NCI-H345 treated with DMSO at 0.1 percent for 48 hours (cell line): ENCODE results near the gene DROSHA.

Experiments used
- DNase-seq: peaks from one replicate; lab custom pipeline; 2025; ENCODE audit not compliant: unreplicated experiment; lab: John Stamatoyannopoulos, UW

Gene DROSHA

DNA sequence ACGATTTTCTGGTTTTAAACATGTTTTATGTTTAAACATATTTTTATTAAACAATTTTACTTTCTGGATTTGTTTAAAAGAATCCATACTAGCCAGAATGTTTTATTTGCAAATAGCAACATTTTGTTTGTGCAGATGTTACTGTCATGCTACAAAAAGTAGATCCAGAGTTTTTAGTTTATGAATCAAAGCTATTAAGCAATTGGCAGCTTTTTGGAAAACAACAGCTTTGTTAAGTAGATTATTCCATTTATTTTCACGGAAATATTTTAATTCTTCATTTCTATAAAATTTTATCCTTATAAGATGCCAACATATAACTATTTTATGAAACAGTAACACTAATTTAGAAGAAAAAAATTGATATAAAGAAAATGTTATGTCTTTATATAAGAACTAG lies 60.9 kb downstream of the DROSHA start:
- DNase-seq = no peak

DNA sequence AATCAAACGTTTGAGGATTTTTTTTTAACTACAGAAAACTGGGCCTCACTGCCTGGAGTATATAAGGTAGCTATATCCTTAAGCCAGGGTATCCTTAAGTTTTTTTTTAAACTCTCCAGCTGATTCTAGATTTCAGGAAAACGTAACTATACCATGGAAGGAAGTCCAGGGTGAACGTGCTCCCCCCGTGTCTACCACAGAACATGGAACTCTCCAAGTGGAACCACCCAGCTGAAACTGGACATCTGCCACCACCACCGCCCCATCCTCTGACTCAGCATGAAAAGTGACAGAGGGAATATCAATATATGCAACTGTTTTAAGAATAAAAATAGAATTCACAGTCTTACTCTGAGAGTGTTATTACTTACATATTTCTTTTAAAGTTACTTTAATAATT lies 61.3 kb downstream of the DROSHA start:
- DNase-seq = no peak

DNA sequence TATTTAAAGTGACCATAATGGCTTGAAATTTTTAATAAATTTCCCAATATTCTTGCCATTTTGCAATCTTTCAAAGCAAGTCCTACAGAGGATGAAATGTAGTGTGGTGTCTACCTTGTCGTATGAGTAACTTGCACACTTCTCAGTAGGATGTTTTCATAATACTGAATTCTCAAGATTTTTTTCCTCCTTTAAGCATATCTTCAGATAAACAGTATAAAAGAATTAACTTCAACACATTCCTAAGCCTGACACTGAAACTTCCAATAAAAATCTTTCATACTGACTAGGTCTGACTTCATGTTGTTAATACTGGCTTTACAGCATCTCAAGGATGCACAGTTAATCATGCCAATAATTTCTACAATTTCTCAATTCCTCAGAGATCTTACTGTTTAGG lies 62.0 kb downstream of the DROSHA start:
- no peak for DNase-seq

DNA sequence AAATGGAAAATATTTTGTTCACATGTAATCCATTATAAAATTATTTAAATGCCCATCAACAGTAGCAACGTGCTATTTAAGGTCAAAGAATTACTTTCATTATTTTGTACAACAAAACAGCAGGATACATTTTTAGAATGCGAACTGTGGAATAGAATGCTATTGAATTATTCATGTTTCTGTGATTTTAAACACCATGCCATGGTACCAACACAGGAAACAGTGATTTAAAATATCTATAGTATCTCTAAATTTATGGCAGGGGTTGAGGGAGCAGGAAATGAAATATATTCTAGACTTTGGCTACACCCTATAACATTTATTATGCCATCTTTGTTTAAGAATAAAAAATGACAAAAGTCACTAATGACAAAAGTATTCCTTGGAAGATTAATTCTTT lies 62.4 kb downstream of the DROSHA start:
- DNase-seq = no peak

DNA sequence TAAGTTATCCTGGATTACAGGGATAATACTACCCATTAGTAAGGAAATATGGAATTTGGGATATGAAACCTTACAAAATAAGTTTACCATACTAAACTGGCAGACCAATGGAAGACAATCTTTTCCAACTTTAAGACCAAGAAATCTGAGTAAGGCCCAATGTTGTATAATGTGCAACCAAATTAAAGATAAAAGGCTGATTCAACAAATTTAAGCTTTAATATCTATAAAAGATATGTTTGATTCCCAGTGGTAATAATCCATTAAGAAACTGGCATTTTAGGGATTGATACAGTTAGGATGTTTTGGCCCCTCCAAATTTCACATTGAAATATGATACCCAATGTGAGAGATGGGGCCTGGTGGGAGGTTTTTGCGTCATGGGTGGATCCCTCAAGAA lies 66.6 kb downstream of the DROSHA start:
- DNase-seq = no peak

DNA sequence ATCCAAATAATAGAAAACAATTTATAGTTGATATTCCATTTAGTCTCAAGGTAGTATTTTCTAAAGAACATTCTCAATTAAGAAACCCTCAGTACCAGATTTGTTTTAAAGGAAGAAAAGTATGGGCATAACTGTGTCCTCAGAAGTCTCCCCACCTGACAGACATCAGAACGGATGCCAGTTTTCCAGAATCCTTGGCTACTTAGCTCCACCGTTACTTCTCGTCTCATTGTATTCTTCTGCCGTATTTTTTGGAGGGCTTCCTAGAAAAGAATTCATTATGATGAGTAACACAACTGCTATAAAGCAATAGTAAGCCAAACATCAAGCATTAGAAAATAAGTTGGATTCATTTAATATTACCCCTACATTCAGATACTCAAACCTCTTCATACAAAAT lies 67.8 kb downstream of the DROSHA start:
- no peak for DNase-seq

DNA sequence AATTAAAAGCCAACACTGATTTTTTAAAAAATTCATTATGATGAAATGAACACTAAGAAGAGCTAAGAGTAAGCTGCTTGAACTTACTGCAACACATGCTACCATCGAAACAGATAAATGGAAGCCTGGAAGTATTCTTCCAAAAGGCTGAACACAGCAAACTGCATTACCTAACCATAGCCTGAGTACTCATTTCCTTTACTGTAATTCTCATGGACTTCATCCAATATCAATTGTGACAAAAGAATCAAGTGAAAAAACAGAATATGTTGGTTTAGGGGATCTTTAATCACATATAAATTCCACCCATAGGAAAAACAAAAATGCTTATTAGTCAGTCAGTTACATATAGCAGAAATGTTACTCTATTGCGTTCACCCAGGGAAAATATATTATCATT lies 68.5 kb downstream of the DROSHA start:
- no peak for DNase-seq

DNA sequence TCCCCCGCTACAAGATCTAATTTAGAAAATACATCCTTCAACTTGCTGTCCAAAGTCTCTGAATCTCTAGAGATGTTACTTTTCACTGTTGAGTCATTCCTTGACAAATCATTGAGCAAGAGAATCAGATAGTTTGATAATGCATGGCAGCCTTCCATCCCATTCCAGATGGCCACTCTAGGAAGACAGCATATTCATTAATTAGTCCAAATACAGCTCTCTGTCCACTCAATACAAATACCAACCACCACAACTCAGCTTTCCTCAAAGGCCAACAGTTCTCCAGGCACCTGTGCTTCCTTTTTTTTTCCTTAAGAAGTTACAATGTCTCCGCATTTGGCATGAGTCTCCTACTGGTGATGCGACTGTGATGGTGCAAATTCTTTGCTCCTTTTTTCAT lies 72.3 kb downstream of the DROSHA start:
- no peak for DNase-seq

DNA sequence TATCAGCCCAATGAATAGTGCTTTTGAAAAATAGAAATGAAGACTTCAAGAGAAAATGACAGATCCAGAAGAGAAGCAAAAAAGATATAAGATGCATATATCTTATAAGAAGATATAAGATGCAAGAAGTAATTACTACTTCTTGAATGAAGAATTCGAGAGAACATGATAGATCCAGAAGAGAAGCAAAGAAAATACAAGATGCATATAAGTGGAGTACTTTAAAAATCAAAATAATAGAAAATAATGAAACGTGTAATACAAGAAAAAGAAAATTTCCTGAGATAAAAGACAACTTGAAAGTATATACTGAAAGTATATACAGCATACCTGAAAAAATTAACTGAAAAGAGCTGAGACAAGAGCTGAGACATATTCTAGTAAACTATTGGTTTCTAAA lies 76.7 kb downstream of the DROSHA start:
- DNase-seq = no peak

DNA sequence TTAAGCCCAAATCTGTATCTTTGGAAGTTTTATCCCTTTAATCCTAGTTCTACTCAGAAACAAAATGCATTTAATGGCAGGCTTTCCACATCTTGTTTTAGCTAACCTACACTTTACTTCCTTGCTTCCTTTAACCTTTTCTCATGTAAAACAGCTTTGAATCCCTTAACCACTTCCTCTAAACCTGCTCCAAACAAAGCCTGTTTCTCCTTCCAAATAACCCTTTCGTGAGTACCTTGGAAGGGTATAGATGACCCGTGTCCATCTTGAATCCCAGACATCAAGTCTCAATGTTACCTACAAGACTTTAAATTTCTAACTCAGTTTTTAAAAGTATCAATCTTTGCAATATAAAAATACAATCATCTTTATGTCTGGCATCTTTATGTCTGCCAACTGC lies 78.4 kb downstream of the DROSHA start:
- no peak for DNase-seq

DNA sequence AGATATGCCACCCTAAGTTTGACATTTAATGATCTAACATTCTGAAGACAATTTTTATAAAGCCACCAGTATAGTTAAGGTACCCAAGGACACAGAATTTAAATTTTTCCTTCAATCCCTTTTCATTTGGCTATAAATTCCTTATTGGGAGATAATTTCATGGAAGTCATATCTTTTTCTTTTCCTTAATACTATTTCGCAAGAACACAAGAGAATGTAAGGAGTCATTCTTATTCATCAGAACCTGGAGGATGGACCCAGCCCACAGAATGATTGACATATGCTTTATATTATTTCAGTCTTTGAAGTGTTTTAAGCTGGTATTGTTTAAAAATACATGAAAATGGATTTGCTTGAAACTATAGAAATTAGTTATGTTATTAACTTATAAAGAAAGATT lies 79.6 kb downstream of the DROSHA start:
- no peak for DNase-seq

DNA sequence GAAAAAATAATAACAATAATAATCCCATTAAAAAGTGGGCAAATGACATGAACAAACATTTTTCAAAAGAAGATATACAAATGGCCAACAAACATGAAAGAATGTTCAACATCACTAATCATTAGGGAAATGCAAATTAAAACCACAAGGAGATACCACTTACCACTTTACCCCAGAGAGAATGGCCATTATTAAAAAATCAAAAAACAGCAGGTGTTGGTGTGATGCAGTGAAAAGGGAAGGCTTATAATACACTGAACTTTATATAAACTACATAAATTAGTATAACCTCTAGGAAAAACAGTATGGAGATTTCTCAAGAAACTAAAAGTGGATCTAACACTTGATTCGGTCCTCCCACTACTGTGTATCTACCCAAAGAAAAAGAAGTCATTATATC lies 81.9 kb downstream of the DROSHA start:
- no peak for DNase-seq

DNA sequence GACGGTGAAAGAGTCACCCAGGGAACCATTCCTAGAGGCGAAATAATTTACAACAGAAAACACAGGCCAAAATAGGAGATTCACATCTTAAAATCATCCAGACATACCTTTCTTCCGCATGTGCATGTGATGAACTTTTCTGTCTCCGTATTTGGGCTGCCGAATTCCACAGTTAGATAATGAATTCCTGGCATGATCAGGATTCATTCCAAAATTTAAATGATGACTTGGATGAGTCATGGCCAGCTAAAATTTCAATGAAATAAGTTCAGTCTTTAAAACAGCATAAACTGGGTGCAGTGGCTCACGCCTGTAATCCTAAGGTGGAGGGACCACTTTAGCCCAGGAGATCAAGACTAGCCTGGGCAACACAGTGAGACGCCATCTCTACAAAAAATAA lies 82.7 kb downstream of the DROSHA start:
- no peak for DNase-seq

DNA sequence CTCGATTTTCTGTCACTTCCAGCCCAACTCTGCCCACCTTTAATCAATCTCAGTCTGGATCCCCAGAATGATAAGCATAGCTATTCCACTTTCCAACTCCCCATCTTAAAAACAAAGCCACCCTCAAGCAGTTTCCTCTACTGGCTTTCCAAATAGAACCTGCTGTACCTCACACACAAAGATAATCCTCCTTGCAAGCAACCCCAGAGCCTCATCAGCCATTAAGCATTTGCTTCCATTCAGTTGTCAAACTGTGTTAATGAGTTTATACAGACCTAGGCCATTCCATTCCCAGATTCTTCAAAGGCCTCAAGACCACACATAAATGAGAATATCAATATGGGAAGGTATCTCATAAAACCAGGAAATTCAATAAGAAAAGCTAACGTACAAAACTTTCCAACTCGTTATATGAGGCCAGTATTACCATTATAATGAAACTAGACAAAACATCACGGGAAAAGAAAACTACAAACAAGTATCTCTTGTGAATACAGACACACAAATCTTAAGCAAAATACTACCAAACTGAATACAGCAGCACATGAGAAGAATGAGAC lies 86.8 kb downstream of the DROSHA start:
- DNase-seq = no peak

DNA sequence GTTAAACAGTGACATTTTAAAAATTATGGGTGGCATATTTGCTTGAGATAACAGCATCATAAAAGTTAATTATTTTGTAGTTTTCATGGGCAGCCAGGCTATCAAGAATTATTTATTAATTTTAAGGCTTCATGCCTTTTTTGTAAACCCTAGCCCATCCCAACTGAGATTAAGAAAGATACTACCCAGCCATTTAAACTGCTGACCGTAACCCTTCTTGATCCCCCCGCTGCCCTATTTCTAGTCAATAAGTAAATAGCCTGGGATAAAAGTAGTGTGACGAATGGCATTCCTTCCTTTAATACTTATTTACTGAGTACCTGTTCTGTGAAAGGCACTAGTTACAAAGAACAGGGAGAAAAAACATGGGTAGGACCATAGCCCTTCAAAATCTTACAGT lies 88.3 kb downstream of the DROSHA start:
- no peak for DNase-seq

DNA sequence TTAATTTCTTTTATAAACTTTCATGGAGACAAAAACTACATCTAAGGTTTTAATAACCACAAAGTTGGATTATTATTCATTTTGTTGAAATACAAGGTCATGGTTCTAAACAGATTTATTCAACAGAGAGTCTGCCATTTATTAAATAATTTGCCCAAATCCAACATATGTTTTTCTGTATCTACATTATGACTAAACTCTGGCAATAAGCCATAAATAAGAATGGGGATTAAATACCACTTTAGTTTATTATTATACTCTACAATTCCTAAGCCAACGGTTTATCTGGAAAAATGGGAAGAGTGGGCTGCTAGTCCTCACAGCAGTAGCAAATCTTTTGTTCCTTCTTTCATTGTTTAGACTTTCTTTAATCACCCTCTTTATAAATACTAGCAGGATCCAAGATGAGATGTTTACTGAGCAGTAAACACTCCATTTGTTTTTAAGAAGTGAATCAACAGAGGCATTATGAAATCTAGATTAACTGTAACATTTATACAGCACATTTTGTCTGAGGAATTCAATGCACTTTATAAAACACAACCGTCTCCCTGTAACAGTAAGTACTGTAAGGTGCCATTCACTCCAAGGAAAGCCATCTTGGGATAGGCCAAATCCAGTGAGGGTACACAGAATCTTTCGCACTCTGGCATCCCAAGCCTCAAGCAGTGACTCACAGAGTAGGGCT lies 89.7 kb downstream of the DROSHA start:
- DNase-seq = no peak

DNA sequence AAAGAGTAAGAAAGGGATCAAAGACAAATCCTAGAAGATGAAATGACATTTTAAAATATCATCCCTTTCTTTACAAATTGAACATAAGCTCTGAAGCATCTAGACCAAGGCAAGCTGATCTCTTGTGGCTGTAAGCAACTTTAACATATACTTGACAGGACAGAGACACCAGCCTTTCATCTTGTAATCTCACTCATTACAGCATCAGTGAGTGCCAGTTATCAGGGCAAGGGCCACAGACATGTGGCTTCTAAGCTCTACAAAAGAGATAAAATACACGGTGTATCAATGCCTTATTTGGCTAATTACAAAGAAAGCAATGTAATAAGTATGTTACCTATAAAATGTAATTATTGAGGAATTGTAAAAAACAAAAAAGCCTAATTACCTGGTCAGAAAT lies 95.0 kb downstream of the DROSHA start:
- DNase-seq = no peak

DNA sequence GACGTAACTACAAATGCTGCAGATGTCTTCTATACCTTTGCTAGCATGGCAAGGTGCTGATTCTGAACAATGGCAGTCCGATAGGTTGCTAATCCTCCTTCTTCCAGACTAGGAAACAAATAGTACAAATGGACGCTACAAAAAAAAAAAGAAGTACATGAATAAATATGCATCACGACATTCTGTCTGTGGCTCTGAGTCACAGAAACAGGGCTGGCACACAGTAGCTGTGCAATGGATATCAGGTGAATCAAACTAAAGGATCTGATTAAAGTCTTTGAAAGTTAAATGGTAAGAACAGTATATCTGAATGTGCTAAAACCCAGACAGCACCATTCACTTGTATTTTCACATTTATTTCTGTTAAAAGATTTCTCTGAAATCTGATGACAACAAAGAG lies 96.2 kb downstream of the DROSHA start:
- no peak for DNase-seq

DNA sequence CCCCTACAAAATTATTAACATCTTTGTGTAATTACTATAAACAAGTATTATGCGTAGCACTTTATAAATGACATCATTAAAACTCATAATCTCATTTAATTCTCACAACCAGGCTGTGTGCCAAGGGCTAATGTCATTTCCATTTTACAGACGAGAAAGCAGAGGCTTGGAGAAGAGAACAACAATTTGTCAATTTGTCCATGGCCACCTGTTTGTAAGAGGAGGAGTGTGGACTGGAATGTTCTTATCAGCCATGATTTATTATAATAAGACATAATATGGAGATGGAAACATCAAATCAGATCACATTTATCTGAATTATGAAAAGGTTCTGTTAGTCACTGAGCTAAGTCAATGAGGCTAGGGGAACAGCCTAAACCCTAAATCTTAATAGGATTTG lies 97.0 kb downstream of the DROSHA start:
- no peak for DNase-seq

DNA sequence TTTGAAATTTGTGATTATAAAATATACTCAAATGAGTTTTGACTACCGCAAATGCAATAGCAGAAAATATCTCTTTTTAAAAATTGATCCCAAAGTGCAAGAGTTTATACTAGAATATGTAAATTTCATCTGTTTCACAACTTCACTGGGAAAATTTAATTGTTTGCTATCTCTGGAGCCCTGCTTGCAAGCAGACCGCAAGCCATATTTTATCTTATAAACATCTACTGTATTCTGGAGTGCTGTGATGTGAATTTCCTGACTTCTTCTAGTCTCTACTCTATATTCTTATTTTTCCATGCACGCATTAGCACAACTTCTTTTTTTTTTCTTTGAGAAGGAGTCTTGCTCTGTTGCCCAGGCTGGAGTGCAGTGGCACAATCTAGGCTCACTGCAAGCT lies 98.7 kb downstream of the DROSHA start:
- DNase-seq = no peak

DNA sequence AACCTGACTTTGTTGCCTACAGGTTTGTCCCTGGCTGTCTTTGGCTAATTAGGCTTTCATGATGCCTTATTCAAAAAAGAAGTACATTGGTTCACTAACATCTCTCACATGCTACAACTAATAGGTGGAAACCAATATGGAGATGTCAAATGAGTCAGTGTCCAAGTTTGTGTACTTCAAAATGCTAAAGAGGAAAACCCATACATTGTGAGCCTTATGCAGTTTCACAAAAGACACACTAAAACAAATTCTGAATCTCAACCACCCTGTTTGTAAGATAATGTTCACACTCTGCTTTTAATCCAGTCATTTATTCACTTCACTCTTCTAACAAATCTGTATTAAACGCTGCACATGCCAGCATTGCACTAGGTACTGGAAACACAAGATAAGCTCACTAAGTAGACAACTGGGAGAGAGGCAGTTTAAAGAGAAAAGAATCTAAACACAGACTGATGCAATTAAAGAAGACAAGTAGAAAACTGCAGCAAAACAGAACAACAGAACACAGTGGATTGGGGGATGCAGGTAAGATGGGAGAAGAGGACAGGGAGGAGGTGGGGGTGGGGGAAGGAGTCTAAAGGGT lies 104.1 kb downstream of the DROSHA start:
- no peak for DNase-seq

DNA sequence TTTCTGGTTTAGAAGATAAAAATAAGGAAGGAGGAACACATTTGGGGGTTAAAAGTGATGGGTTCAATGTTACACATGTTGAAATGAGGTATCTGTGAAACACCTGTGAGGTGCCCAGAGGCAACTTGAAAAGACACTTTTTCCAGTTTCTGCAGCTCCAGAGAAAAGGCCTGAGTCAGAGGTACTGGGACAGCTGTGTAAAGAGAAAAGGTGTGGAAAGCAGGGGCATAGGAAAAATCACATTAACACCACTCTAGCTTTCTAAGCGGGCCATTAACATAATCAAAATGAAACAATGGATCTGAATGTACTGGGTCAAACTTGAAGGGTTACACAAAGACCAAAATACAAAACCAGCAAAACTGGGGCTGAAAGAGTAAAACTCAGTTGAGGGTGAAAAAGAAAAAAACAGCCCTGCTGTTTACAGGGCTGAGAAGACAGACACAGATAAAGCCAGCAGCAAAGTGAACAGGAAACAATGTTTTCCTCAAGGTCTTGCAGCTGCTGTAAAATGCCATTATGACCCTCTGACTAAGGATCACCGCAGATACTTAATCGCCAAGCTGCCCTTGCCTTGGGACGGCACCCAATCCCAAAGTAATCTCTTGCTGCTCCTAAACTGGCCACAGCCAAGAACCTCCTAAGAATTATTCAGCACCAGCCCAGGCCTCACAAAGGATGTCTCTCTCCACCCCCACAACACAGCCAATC lies 104.7 kb downstream of the DROSHA start:
- DNase-seq = no peak
